GM12891 (cell line): ENCODE results near the gene TFAM.

ENCODE experiments used
- DNase-seq: peaks from one replicate; pipeline ENCODE4 v3.0.0; 2011; ENCODE audit warnings: low spot score; ENCODE audit not compliant: insufficient read length
- FAIRE-seq: peaks from 2 replicates; lab custom pipeline; 2011; peaks lifted over from hg19 to GRCh38; lab: Jason Lieb, UNC
- PAX5 ChIP-seq: IDR thresholded peaks from 2 replicates; pipeline ENCODE4 v1.6.1; 2011; ENCODE audit warnings: low read length, moderate library complexity, mild to moderate bottlenecking; ENCODE audit not compliant: insufficient read depth, severe bottlenecking
- POLR2A ChIP-seq: IDR thresholded peaks from 2 replicates; pipeline ENCODE4 v1.6.1; 2011; ENCODE audit warnings: low read depth, low read length, control low read depth
- POLR2AphosphoS5 ChIP-seq: IDR thresholded peaks from 2 replicates; pipeline ENCODE4 v1.6.1; 2011; ENCODE audit warnings: low read depth, low read length, control low read depth
- POU2F2 ChIP-seq: IDR thresholded peaks from 2 replicates; pipeline ENCODE4 v1.6.1; 2011; ENCODE audit warnings: low read depth, mild to moderate bottlenecking, control low read depth, low read length, moderate library complexity
- SPI1 ChIP-seq: IDR thresholded peaks from 2 replicates; pipeline ENCODE4 v1.6.1; 2011; ENCODE audit warnings: low read depth, low read length, control low read depth
- TAF1 ChIP-seq: IDR thresholded peaks from 2 replicates; pipeline ENCODE4 v1.6.1; 2011; ENCODE audit warnings: low read depth, low read length, control low read depth

The TFAM gene

GRCh38 chr10:58352956-58353610 lies 32.1 kb upstream of the TFAM start:
- no peak for TF ChIP-seq PAX5
- no peak for TF ChIP-seq POLR2AphosphoS5
- no peak for TF ChIP-seq SPI1
- no peak for TF ChIP-seq POU2F2
- no peak for TF ChIP-seq TAF1
- TF ChIP-seq POLR2A, result no peak
- DNase-seq (no peak), FAIRE-seq (no peak)

DNA sequence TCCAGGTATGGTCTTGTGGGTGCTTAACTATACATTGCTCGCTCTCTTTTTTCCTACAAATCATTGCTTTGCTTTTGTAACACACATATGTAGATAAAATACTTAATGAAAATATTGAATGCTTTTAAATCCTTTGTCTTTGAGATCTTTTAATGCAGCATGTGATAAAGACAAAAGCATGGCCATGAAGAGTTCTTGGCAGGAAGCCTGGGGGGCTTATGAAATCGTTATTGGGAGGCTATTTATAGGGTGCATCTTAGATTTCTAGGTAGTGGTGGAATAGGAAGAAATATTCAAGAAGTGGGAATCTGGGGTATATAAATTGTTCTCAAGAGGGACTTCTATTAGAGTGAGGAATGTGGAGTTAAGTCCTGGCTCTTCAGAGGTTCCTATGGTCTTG lies 28.5 kb upstream of the TFAM start:
- TF ChIP-seq POU2F2 (no peak), POLR2A (no peak), POLR2AphosphoS5 (no peak), TAF1 (no peak), SPI1 (no peak), PAX5 (no peak)
- FAIRE-seq (no peak), DNase-seq (no peak)

DNA sequence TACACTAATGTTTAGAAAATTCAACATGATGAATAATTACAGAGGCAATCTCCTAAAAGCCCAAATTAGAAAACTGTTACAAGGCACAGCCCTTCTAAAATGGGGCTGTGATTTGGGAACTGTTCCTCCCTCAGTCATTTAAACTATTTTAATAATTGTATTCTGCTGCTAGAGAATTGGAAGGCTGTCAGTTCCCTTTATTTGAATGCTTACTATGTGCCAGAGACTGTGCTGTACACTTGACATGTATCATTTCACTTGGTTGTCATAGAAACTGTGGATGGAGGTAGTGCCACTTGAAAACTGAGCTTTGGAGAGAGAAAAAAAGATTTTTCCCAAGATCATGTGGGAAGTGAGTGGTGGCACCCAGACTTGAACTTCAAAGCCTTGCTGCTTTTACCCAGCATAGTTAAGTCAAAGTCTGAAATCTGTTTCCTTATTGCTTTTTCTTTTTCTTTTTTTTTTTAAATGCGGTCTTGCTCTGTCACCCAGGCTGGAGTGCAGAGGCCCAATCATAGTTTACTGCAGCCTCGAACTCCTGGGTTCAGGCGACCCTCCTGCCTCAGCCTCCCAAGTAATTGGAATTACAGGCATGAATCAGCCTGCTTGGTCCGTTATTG lies 26.8 kb upstream of the TFAM start:
- no peak for TF ChIP-seq POU2F2
- no peak for TF ChIP-seq SPI1
- TF ChIP-seq POLR2A, result no peak
- TF ChIP-seq TAF1, result no peak
- TF ChIP-seq PAX5, result no peak
- no peak for FAIRE-seq

DNA sequence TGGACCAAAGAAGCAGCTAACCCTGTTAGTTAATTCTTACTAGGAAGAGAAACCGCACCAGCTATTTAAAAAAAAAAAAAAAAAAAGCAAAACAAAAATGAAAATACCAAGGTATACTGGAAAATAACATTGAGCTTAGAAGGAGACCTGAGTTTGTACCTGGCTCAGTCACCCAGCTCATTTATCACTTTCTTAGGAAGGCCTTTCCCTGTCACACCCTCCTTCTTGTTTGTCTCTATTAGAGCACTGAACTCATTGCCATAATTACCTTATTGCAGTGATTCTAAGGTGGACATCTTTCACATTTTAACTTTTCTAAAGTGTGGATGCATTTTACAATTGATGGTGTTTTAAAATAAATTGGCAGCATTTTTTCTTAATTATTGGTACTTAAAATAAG lies 26.3 kb upstream of the TFAM start:
- TF ChIP-seq POLR2AphosphoS5 (no peak), POLR2A (no peak), PAX5 (no peak), SPI1 (no peak), TAF1 (no peak), POU2F2 (no peak)
- DNase-seq (no peak), FAIRE-seq (no peak)

More for the DNA sequence above, 26.8 kb upstream of the TFAM start:
- no peak for DNase-seq

DNA sequence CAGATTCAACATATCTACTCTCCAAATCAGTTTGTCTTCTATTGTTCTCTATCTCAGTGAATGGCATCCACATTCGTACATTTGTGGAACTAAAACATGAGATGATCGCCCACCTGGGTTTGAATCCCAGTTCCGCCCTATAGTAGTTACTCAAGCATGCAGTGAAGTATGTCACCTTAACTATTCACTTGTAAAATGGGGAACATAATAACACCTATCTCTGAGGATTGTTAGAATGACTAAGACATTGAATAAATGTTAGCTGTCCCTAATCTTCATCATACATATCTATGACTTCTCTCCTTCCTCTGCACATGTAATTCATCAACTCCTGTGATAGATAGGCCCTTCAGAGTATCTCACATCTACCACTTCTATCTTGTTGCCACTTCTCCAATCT lies 25.7 kb upstream of the TFAM start:
- TF ChIP-seq POU2F2 (no peak), TAF1 (no peak), SPI1 (peak; percentile 52)
- DNase-seq (no peak), FAIRE-seq (no peak)

GRCh38 chr10:58360412-58361004 lies 24.7 kb upstream of the TFAM start:
- no peak for FAIRE-seq
- no peak for DNase-seq
- TF ChIP-seq POU2F2, result no peak
- no peak for TF ChIP-seq SPI1
- TF ChIP-seq POLR2AphosphoS5, result no peak
- TF ChIP-seq TAF1, result no peak
- no peak for TF ChIP-seq POLR2A
- no peak for TF ChIP-seq PAX5

DNA sequence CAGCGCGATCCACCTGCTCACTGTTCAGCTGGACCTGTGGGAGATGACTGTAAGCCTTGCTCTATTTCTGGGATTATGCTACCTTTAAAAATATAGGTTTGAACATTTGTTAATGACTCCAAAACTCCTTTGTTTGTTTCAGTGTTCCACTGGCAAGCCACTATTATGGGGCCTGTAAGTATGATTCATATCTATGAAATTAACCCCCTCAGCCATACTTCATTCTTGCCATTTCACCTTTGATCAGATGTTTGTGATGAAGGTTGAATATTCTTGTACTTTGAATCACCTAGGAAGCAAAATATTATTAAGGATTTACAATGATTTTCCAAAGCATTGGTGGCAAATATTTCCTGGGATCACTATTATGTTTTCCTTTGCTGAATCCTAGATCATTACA lies 23.9 kb upstream of the TFAM start:
- no peak for DNase-seq
- no peak for TF ChIP-seq POU2F2
- no peak for TF ChIP-seq PAX5
- TF ChIP-seq POLR2A, result no peak
- TF ChIP-seq SPI1, result no peak
- no peak for TF ChIP-seq TAF1
- no peak for TF ChIP-seq POLR2AphosphoS5
- FAIRE-seq, result no peak

DNA sequence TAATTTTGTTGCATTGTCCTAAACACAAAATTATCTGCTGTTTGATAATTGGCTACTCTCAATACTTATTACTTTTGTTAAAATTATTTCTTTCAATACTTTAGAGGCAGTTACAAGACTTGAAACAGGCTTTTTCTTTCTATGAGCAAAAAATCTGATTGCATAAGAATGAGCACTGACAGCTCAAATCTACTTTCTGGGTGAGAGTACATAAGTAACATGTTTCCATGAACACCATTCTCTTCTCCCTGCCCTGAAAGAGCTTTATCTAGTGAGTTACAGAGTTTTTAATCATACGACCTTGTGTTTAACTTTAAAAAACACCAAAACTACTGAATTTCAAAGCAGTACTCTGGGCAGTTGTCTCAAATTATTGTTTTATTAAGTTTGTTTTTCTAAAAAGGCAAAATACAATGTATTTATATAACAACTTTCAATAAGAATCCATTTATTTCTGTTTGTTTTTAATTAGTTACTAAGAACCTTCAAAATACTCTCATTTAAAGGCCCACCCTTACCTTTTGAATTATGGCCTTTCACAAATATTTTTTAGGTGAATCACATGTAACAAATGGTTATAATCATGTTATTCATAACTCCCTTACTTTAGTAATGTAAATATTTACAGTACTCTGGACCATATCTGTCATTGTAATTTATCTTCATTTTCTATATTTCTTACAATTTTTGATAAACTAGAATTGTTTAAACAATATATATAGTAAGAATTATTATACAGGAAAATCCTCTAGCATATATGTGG lies 23.0 kb upstream of the TFAM start:
- no peak for TF ChIP-seq PAX5
- TF ChIP-seq TAF1, result no peak
- TF ChIP-seq POLR2A, result no peak
- TF ChIP-seq POU2F2, result no peak
- TF ChIP-seq POLR2AphosphoS5, result no peak
- no peak for TF ChIP-seq SPI1
- FAIRE-seq (no peak), DNase-seq (no peak)

DNA sequence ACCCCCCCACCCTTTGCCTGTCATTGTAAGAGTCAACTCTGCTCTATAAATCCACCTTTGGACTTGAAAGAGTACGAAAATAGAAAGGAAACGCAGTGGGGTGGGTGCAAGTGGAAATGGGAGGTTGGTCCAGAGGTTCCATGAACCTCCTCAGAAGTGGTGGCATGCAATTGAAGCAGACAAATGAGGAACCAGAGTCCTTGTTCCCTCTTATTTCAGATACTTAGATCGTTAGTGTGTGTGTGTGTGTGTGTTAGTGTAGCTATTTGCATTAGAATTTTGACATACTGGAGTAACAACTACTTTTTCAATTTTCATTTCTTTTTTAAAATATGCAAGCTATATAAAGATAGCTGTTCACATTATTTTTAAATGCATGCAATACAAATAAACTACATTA lies 18.1 kb upstream of the TFAM start:
- DNase-seq (no peak), FAIRE-seq (no peak)
- no peak for TF ChIP-seq POLR2AphosphoS5
- no peak for TF ChIP-seq SPI1
- no peak for TF ChIP-seq POLR2A
- TF ChIP-seq PAX5, result no peak
- TF ChIP-seq POU2F2, result no peak
- TF ChIP-seq TAF1, result no peak
